Measurements from ENCODE around the gene ITGB3BP.

DNA sequence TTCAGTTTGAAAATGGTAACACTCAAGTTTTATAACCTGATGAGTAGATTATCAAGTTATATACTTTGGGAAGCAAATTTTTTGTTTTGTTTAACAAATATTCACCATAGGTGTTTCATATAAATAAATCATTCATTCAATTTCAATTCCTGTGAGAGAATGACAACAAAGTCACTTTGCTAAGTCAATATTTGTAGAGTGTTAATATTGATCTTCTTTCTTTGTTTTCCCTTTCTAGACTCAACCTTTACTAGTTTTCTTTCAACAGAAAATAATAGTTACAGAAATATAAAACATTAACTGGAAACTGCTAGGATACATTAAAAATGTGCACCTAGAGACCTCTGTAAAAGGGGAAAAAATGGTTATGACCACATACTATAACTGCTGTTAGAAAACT is 11.4 kb upstream of the ITGB3BP start:
- TF ChIP-seq, protein P1, sequence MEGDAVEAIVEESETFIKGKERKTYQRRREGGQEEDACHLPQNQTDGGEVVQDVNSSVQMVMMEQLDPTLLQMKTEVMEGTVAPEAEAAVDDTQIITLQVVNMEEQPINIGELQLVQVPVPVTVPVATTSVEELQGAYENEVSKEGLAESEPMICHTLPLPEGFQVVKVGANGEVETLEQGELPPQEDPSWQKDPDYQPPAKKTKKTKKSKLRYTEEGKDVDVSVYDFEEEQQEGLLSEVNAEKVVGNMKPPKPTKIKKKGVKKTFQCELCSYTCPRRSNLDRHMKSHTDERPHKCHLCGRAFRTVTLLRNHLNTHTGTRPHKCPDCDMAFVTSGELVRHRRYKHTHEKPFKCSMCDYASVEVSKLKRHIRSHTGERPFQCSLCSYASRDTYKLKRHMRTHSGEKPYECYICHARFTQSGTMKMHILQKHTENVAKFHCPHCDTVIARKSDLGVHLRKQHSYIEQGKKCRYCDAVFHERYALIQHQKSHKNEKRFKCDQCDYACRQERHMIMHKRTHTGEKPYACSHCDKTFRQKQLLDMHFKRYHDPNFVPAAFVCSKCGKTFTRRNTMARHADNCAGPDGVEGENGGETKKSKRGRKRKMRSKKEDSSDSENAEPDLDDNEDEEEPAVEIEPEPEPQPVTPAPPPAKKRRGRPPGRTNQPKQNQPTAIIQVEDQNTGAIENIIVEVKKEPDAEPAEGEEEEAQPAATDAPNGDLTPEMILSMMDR (conservative IDR thresholded peaks at IDR 0.05; ENCODE audit: low read depth, low read length), result no peak
- TF ChIP-seq EZH2 (IDR thresholded peaks at IDR 0.05; ENCODE audit: borderline replicate concordance, low read depth, low read length, poor library complexity, severe bottlenecking), result no peak

Data from A673 (cell line).